Endothelial cell of umbilical vein (primary cell): Measurements from ENCODE around the gene CCDC183. TPM values are rescaled to one million over a fixed set of nuclear protein-coding genes. Genes with fewer than 3 reads are reported as not detected.
A peak's percentile ranks its signal among the peaks of the same experiment; 100 is the strongest.
"Not testable (repeated sequence)": the region's sequence is repeated elsewhere in the genome, so short reads cannot be mapped to it uniquely, and the experiment has no call there.

Experiments
- BruUV-seq: library from RNA; stranded (reverse); fragments of 400-500 nt; replicated peaks from 2 replicates; lab custom pipeline; 2021; lab: Mats Ljungman, UMichigan
- CTCF ChIA-PET: fragments of 300-600, 350-600 bp; sonication (Branson Sonifier 250); formaldehyde crosslinking; loops from one replicate; lab custom pipeline; 2021; ENCODE audit warnings: antibody characterized with exemption, inconsistent platforms; lab: Charles Lee
- POLR2A ChIA-PET: fragments of 300-600, 350-600 bp; sonication (Branson Sonifier 250); formaldehyde crosslinking; loops from one replicate; lab custom pipeline; 2021; ENCODE audit warnings: antibody characterized with exemption, inconsistent platforms; lab: Charles Lee
- DNase-seq: peaks from one replicate; pipeline ENCODE4 v3.0.0-alpha.2; 2011; ENCODE audit warnings: low read depth, low spot score
- FAIRE-seq: peaks from 2 replicates; lab custom pipeline; 2011; peaks lifted over from hg19 to GRCh38; lab: Jason Lieb, UNC
- H2AFZ ChIP-seq: 2 replicates; pipeline ENCODE4 v1.6.0; 2012; ENCODE audit warnings: low read depth, low read length, control low read depth, inconsistent platforms
- H3K27ac ChIP-seq: 2 replicates; pipeline ENCODE4 v1.5.1; 2011; ENCODE audit warnings: low read depth, mild to moderate bottlenecking, control low read depth, low read length, moderate library complexity; ENCODE audit not compliant: insufficient read depth
- H3K27me3 ChIP-seq, 2 experiments: 2 replicates each; pipeline versions ENCODE4 v1.6.0 to v1.6.1; 2011; ENCODE audit warnings: low read length in 2 of 2, mixed read lengths in 1 of 2; ENCODE audit not compliant: control insufficient read depth in 2 of 2, insufficient read depth in 2 of 2
- H3K36me3 ChIP-seq, 2 experiments: 2 replicates in 1 of 2; 3 replicates in 1 of 2; pipeline ENCODE4 v1.5.1; 2011; ENCODE audit warnings: low read length in 2 of 2, mild to moderate bottlenecking in 1 of 2, moderate library complexity in 1 of 2; ENCODE audit not compliant: control insufficient read depth in 2 of 2, insufficient read depth in 2 of 2; ENCODE audit errors: extremely low read depth in 1 of 2
- H3K4me1 ChIP-seq: 3 replicates; pipeline ENCODE4 v1.5.1; 2011; ENCODE audit warnings: mild to moderate bottlenecking, low read length; ENCODE audit not compliant: control insufficient read depth, insufficient read depth; ENCODE audit errors: extremely low read depth
- H3K4me2 ChIP-seq: 2 replicates; pipeline ENCODE4 v1.6.1; 2011; ENCODE audit warnings: low read length, control low read depth, mixed read lengths; ENCODE audit not compliant: insufficient read depth
- H3K4me3 ChIP-seq, 3 experiments: fragments of 200-600 bp in 1 of 3; sonication (generic), shearing (Covaris generic) in 1 of 3; replicated peaks in 1 of 3; 2 replicates each; pipeline ENCODE4 v1.5.1; 2011 to 2016; ENCODE audit warnings: control low read depth in 3 of 3, low read length in 3 of 3, mild to moderate bottlenecking in 2 of 3, inconsistent platforms in 1 of 3, low read depth in 1 of 3, moderate library complexity in 1 of 3; ENCODE audit not compliant: insufficient read depth in 1 of 3
- H3K79me2 ChIP-seq: 2 replicates; pipeline ENCODE4 v1.6.0; 2012; ENCODE audit warnings: low read length, inconsistent platforms; ENCODE audit not compliant: control insufficient read depth, insufficient read depth
- H3K9ac ChIP-seq: replicated peaks from 2 replicates; pipeline ENCODE3; 2011; ENCODE audit warnings: low read length, control low read depth; ENCODE audit not compliant: insufficient read depth; ENCODE audit errors: extremely low read depth
- H3K9me1 ChIP-seq: replicated peaks from 3 replicates; pipeline ENCODE4 v1.6.0; 2011; ENCODE audit warnings: mild to moderate bottlenecking, low read length; ENCODE audit not compliant: control insufficient read depth, insufficient read depth; ENCODE audit errors: extremely low read depth
- H3K9me3 ChIP-seq: replicated peaks from 2 replicates; pipeline ENCODE4 v1.5.1; 2012; ENCODE audit warnings: low read length, inconsistent platforms; ENCODE audit not compliant: control insufficient read depth, insufficient read depth
- H4K20me1 ChIP-seq: replicated peaks from 2 replicates; pipeline ENCODE3; 2011; ENCODE audit warnings: mild to moderate bottlenecking, low read length; ENCODE audit not compliant: control insufficient read depth, insufficient read depth; ENCODE audit errors: extremely low read depth
- CTCF ChIP-seq, 2 donors: IDR thresholded peaks; 1 replicate in 1 of 2; 2 replicates in 1 of 2; pipeline ENCODE4 v1.5.1; 2011; ENCODE audit warnings: low read length in 2 of 2, mild to moderate bottlenecking in 2 of 2, moderate library complexity in 2 of 2, control low read depth in 1 of 2, inconsistent platforms in 1 of 2, low read depth in 1 of 2; ENCODE audit not compliant: insufficient read depth in 1 of 2; ENCODE audit errors: extremely low read depth in 1 of 2
- EZH2 ChIP-seq: IDR thresholded peaks from 2 replicates; pipeline ENCODE4 v1.6.1; 2012; ENCODE audit warnings: borderline replicate concordance, low read depth, mild to moderate bottlenecking, moderate library complexity, low read length, inconsistent platforms; ENCODE audit not compliant: severe bottlenecking
- FOS ChIP-seq: IDR thresholded peaks from 2 replicates; pipeline ENCODE4 v1.6.1; 2011; ENCODE audit warnings: mild to moderate bottlenecking, low read length, moderate library complexity, borderline replicate concordance; ENCODE audit not compliant: insufficient read depth
- GATA2 ChIP-seq: IDR thresholded peaks from 2 replicates; pipeline ENCODE4 v1.7.0; 2011; ENCODE audit warnings: low read depth, mild to moderate bottlenecking, moderate library complexity, mixed read lengths, low read length; ENCODE audit not compliant: insufficient read length, insufficient read depth
- JUN ChIP-seq: IDR thresholded peaks from 2 replicates; pipeline ENCODE4 v1.6.1; 2011; ENCODE audit warnings: borderline replicate concordance, low read depth; ENCODE audit not compliant: insufficient read length, insufficient read depth
- MYC ChIP-seq: IDR thresholded peaks from one replicate; pipeline ENCODE4 v1.6.1; 2011; ENCODE audit warnings: mild to moderate bottlenecking, low read depth, low read length
- POLR2A ChIP-seq: IDR thresholded peaks from 2 replicates; pipeline ENCODE4 v1.6.1; 2012; ENCODE audit warnings: low read depth, mild to moderate bottlenecking, control low read depth, low read length
- POLR2AphosphoS5 ChIP-seq: IDR thresholded peaks from 2 replicates; pipeline ENCODE4 v1.6.1; 2012; ENCODE audit warnings: low read depth, mild to moderate bottlenecking, control low read depth, low read length, moderate library complexity; ENCODE audit not compliant: insufficient read depth
- dilution Hi-C: fragments of 300-500 bp; cut with MboI; formaldehyde crosslinking; loops from one replicate; pipeline ENCODE4 v1.15.0; 2019; ENCODE audit warnings: low sequenced_read_pairs; ENCODE audit not compliant: extremely low pct_ligation_motif_present
- intact Hi-C: fragments of 100-400 bp; cut with micrococcal nuclease; formaldehyde crosslinking; loops from one replicate; pipeline ENCODE4 v1.10.0; 2022
- polyA plus RNA-seq, 4 experiments: library from polyadenylated mRNA; depleted of rRNA in 3 of 4; stranded (reverse) in 3 of 4; unstranded in 1 of 4; fragments of >200 nt; gene quantifications; 2 replicates each; pipeline versions ENCODE4 v1.2.1 to v1.2.3, GENCODE V29; 2011 to 2012; ENCODE audit warnings: missing spikeins in 1 of 4
- total RNA-seq: library from RNA; stranded (reverse); gene quantifications from 2 replicates; pipeline ENCODE4 v1.2.3, GENCODE V29; 2021
- TF ChIP-seq, protein P1 (sequence below): IDR thresholded peaks from 2 replicates; pipeline ENCODE4 v1.6.1; 2011; ENCODE audit not compliant: insufficient read depth, insufficient read length

Gene CCDC183
- total and polyA plus RNA-seq, 2 donors (not counting 3 experiments of a cell fraction or from before 2014, with no cell fraction given) = 0.50 TPM; not detected in 1

DNA sequence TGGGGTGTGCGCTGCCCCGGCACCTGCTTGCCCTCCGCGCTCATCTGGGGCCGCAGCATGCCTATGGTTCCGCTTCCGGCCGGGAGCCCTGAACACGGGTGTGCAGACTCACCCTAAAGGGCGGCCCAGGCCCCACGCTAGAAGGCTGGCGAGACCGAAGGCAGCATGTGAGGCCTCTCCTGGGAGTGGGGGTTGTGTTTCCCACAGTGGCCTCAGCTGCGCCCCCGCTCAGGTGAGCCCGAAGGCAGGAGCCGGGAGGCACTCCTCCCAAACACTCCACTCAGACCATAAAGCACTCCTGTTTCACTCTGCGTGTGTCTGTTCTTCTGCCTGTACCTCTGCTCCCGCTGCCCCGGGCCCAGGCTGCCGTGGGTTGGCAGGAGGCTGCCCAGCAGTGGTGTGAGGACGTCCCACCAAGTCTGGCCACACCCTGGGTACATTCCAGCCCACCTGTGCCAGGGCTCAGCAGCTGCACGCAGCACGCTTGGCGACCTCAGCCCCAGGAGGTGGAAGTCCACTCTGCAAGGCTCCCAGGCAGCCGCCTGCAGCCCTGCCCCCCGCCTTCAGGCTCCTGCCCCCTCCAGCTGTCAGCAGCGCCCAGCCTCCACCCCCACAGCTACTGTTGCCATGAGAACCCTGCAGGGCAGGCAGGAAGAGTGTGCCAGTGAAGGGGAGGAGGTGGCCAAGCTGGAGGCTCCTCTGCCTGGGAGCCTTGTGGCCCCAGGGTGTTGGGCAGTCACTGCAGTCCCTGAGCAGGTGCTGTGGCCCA lies 44.9 kb downstream of the CCDC183 start:
- FAIRE-seq (no peak), DNase-seq (no peak)
- Histone ChIP-seq H3K9ac (no peak overlapping the region), H3K4me1 (peaks cover 3% of the 10 kb centered on the region), H3K9me1 (no peaks in the 10 kb centered on the region), H4K20me1 (no peaks in the 10 kb centered on the region), H3K79me2 (no peaks in the 10 kb centered on the region), H3K4me3 (no peak overlapping the region), H3K9me3 (no peaks in the 10 kb centered on the region), H3K27me3 (peaks cover 6 to 18% of the 10 kb centered on the region in 2 experiments), H3K4me2 (no peak overlapping the region), H2AFZ (no peak overlapping the region), H3K36me3 (peaks cover 0 to 13% of the 10 kb centered on the region in 2 experiments), H3K27ac (no peak overlapping the region)
- ChIA-PET POLR2A (no interaction called here), CTCF (interaction anchor here (0.6 to 2.3 kb wide), 7 partner anchors 8 to 40 kb away, joined by 3 to 13 read pairs (median 6); partner anchors contain the start of gene RABL6)
- intact Hi-C loops = loop anchor here (5.0 kb wide), 2 partner anchors 34 to 156 kb away; partner anchors contain the start of genes CLIC3 and RABL6
- dilution Hi-C loops = no loop called here
- BruUV-seq = TSS peak; percentile 71
- TF ChIP-seq JUN = no peak
- TF ChIP-seq POLR2AphosphoS5 = no peak
- TF ChIP-seq POLR2A = no peak
- TF ChIP-seq EZH2 = no peak
- TF ChIP-seq MYC = no peak
- TF ChIP-seq, protein P1, sequence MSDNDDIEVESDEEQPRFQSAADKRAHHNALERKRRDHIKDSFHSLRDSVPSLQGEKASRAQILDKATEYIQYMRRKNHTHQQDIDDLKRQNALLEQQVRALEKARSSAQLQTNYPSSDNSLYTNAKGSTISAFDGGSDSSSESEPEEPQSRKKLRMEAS = no peak
- no peak for TF ChIP-seq CTCF (IDR thresholded peaks at IDR 0.05; ENCODE audit: extremely low read depth in 1 of 2, insufficient read depth in 1 of 2, low read depth in 1 of 2, low read length in 2 of 2)
- TF ChIP-seq GATA2 = no peak
- no peak for TF ChIP-seq FOS

DNA sequence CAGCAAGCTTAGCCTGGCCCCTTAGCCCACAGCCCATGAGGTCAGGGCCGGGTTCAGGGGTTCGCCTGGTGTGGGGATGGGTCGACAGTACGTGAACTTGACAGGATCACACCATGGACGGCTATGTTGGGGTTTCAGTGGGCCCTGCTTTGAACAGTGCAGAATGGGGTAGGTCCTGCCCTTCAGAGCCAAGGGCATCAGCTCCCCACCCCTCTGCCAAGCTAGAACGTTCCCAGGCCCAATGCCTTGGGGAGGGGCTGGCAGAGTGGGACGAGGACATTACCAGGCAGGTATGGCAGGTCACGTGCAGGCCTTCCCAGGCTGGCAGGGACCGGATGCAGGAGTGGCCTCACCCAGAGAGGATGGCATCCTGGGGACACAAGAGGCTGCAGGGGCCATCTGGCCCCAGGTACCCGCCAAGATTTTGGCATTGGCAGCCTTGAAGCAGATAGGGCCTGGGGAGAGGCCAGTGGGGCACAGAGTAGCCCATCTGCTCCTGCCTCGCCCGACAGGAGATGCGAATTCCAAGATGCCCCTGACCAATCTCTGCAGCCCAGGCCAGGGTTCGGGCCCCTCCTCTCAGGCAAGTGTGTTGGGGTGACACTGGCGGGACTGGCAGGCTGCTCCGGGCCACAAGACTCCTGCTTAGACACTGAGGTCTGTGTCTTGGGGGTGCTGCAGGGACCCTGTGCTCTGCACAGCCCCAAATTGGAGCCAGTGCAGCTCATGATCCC lies 45.7 kb downstream of the CCDC183 start:
- H3K4me3 ChIP-seq, H3K4me1 ChIP-seq, H3K9ac ChIP-seq, H3K79me2 ChIP-seq, dilution Hi-C loops, H3K4me2 ChIP-seq, H2AFZ ChIP-seq, FAIRE-seq, H3K9me3 ChIP-seq, H3K9me1 ChIP-seq, POLR2A ChIA-PET, DNase-seq, H3K27ac ChIP-seq, BruUV-seq, H4K20me1 ChIP-seq: not testable (repeated sequence)
- H3K27me3 ChIP-seq = peaks cover 10 to 25% of the 10 kb centered on the region in 2 experiments
- CTCF ChIA-PET = interaction anchor here (0.6 to 2.8 kb wide), 18 partner anchors 9 to 193 kb away, joined by 3 to 18 read pairs (median 5); partner anchors contain the start of genes FBXW5, PAXX and RABL6
- peaks cover 0 to 13% of the 10 kb centered on the region in 2 experiments for H3K36me3 ChIP-seq
- intact Hi-C loops = loop anchor here (2.0 to 5.0 kb wide), 3 partner anchors 35 to 193 kb away; partner anchors contain the start of genes CLIC3 and RABL6
